ENCODE results near the gene POU2F1. TPM values are rescaled to one million over a fixed set of nuclear protein-coding genes. Genes with fewer than 3 reads are reported as not detected.

Gene POU2F1
- total and polyA plus RNA-seq, 2 experiments from 2014 or later, result 38.8 to 66.1 TPM

- TF ChIP-seq ZNF462 (CRISPR knock-in tag; IDR thresholded peaks at IDR 0.05), result no peak
- TF ChIP-seq CREB1 (CRISPR knock-in tag; IDR thresholded peaks at IDR 0.05; ENCODE audit: low read depth), result no peak
- no peak for TF ChIP-seq EZH2phosphoT487 (IDR thresholded peaks at IDR 0.05; ENCODE audit: unreplicated experiment)
- TF ChIP-seq NANOG (IDR thresholded peaks at IDR 0.05; ENCODE audit: borderline replicate concordance), result no peak
- TF ChIP-seq EZH2 (IDR thresholded peaks at IDR 0.05; ENCODE audit: low read depth, unreplicated experiment), result no peak
- no peak for TF ChIP-seq CTCF (conservative IDR thresholded peaks at IDR 0.05; ENCODE audit: low read depth in 2 of 2)
- TF ChIP-seq POLR2AphosphoS5 (IDR thresholded peaks at IDR 0.05; ENCODE audit: low read depth), result no peak
- TF ChIP-seq JUNB (IDR thresholded peaks at IDR 0.05; ENCODE audit: unreplicated experiment), result no peak
- TF ChIP-seq STAT1 (IDR thresholded peaks at IDR 0.05; ENCODE audit: unreplicated experiment), result no peak
Measured at GRCh38 chr1:167274061-167274460, 53.4 kb downstream of the POU2F1 start (continued).

GRCh38 chr1:167276969-167277368, 56.3 kb downstream of the POU2F1 start:
- H3K4me3 ChIP-seq, result no peak overlapping the region
- Mint-ChIP-seq H3K36me3 (ENCODE audit: low read depth) (no peaks in the 10 kb centered on the region), H3K4me1 (peaks cover 37% of the 10 kb centered on the region), H3K27ac (no peak overlapping the region), H3K9me3 (no peaks in the 10 kb centered on the region), H3K4me3 (no peak overlapping the region), H3K27me3 (ENCODE audit: insufficient read depth, low read depth, poor library complexity) (no peaks in the 10 kb centered on the region)
- peaks cover 48% of the 10 kb centered on the region for H4K20me1 ChIP-seq (replicated peaks; ENCODE audit: insufficient read depth)
- ATAC-seq, result no peak
- no peak for TF ChIP-seq ETS1 (IDR thresholded peaks at IDR 0.05)
- TF ChIP-seq JUNB (IDR thresholded peaks at IDR 0.05; ENCODE audit: unreplicated experiment), result no peak
- TF ChIP-seq ZNF114 (CRISPR knock-in tag; IDR thresholded peaks at IDR 0.05), result no peak
- TF ChIP-seq ZNF331 (CRISPR knock-in tag; IDR thresholded peaks at IDR 0.05; ENCODE audit: low read depth), result no peak
- TF ChIP-seq EZH2phosphoT487 (IDR thresholded peaks at IDR 0.05; ENCODE audit: unreplicated experiment), result no peak
- no peaks in the 10 kb centered on the region for H3K36me3 ChIP-seq (ENCODE audit: insufficient read depth)
- no peak for DNase-seq (ENCODE audit: low spot score)
- no peak overlapping the region for H2AFZ ChIP-seq
- peaks cover 100% of the 10 kb centered on the region for H3K79me2 ChIP-seq (replicated peaks; ENCODE audit: insufficient read depth)
- H3K27ac ChIP-seq (ENCODE audit: low read depth), result no peak overlapping the region
- no peak overlapping the region for H3K4me2 ChIP-seq
- H3K27me3 ChIP-seq (ENCODE audit: insufficient read depth), result no peaks in the 10 kb centered on the region
- H3F3A ChIP-seq (replicated peaks; ENCODE audit: low read depth), result no peaks in the 10 kb centered on the region
- H3K4me1 ChIP-seq (ENCODE audit: insufficient read depth), result peaks cover 9% of the 10 kb centered on the region
- no peaks in the 10 kb centered on the region for H3K9me2 ChIP-seq (ENCODE audit: insufficient read depth)
